Endometrial microvascular endothelial cells (primary cell): ENCODE data around the gene PRKACA. TPM values are rescaled to one million over a fixed set of nuclear protein-coding genes. Genes with fewer than 3 reads are reported as not detected.

ENCODE experiments used
- in situ Hi-C: cut with HindIII; loops from 2 replicates; pipeline ENCODE4 v1.10.0; 2017; ENCODE audit warnings: low sequenced_read_pairs, low pct_unique_long_range_greater_than_20kb; ENCODE audit errors: inconsistent ontology term
- total RNA-seq: library from RNA; depleted of rRNA; stranded (reverse); fragments of >200 nt; gene quantifications from one replicate; pipeline ENCODE4 v1.2.3, GENCODE V29; 2015; ENCODE audit errors: inconsistent ontology term

The PRKACA gene
- total RNA-seq, 1 donor from 2014 or later = 138 TPM

GRCh38 chr19:14119644-14120496 is 2.3 kb upstream of the PRKACA start:
- in situ Hi-C loops = no loop called here

DNA sequence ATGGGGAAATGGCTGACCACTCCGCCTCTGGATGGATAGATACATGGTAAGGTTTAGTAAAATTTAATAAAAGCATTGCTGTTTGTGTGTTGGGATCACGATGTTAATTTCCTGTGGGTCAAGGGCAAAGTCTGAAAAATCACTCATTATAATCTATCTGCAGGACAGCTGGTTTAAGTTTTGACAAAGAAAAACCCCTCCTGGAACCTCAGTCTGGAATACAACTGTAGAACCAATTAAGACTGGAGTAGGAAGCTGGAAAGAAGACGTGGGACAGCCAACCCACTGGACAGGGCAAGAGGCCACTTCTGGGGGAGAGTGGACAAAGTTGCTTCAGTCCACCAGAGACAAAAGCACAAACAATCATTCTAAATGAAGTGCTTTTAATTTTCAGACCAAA is 1.6 kb upstream of the PRKACA start:
- in situ Hi-C loops = no loop called here

DNA sequence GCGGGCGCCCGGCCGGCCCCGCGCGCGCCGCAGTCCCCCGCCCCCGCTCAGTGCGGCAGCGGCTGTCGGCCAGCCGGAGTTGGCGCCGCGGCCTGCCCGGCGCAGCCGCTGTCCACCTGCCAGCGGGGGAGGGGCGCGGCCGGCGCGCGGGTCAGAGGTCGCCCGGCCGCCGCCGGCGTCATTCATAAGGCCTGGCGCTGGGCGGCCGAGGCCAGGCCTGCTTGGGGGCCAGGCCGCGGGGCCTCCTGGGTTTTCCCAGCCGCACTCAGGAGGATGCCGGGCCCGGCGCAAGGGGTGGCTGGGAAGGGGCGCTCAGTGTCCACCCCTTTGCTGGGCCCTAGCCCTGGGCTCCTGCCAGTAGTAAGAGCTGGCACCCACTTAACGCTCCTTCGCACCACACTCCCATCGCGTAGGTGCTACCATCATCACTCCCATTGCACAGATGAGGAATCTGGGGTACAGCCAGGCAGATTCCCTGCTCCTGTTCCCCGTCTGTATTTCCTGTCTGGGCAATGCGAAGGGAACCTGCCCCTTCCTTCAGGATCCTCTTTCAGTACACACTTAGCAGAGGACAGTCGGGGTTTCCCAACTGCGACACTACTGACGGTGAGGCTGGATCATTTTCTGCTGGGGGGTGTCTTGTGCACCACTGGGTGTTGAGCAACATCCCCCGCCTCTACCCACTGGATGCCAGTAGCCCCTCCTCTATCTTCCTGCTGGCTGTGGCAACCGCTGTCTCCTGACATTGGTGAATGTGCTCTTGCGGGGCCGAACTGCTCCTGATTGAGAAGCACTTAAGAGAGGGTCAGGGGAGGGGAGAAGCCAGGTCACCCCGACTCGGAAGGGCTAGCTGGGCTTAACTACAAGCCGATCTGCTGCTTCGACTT is 846 bp upstream of the PRKACA start:
- in situ Hi-C loops = no loop called here

DNA sequence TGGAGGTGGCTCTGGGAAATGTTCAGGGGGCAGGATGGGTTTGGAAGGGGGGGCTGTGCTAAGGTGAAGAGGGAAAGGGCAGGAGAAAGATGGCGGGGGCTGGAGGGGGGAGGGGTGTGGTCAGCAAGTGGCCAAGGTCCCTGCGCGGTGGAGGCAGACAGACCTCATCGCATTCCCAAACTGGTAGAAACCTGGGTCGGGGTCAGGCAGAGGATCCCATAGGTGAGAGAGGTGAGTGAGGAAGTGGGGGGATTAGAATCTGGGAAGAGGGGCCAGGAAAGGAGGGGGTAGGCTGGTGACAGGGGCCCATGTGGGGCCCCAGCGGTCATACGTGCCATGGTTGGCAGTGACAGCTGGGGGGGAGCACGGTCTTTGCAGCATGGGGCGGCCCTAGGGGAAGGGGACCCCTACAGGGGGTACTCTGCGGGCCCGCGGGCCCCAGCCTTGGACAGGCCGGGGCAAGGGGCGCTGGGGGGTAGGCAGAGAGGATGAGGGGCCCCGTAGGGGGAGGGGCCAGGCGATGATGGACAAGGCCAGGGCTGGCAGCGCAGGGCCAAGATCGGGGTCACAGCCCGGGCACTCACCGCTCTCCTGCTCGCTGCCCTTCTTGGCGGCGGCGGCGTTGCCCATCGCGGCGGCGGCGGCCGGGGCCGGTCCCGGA is 514 bp downstream of the PRKACA start:
- in situ Hi-C loops = no loop called here

GRCh38 chr19:14116525-14116917 is 1.0 kb downstream of the PRKACA start:
- in situ Hi-C loops = no loop called here

DNA sequence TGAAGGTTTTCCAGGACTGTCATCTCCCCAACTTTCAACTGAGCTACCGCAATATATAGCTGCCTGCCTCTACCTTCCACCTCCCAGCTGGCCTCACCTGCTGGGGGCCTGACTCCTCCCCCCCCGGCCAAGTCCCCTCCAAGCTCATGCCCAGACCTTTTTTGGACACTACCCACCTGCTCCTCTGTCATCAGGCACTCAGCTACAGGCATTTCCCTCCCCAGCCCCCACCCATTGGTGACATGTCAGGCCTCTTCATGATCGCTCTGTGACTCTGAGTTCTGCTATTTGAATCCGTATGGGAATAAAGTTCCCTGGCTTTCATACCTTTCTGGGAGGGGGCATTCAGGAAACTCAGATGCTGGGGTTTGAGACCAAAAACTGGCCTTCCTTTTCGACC is 1.8 kb downstream of the PRKACA start:
- in situ Hi-C loops = no loop called here

- in situ Hi-C loops = no loop called here
Observed at GRCh38 chr19:14114854-14115253, 2.7 kb downstream of the PRKACA start.

GRCh38 chr19:14114439-14114838 is 3.1 kb downstream of the PRKACA start:
- in situ Hi-C loops = no loop called here

GRCh38 chr19:14113762-14114414 is 3.7 kb downstream of the PRKACA start:
- in situ Hi-C loops = no loop called here

- in situ Hi-C loops = no loop called here
Observed at GRCh38 chr19:14112809-14113385, 4.7 kb downstream of the PRKACA start.

DNA sequence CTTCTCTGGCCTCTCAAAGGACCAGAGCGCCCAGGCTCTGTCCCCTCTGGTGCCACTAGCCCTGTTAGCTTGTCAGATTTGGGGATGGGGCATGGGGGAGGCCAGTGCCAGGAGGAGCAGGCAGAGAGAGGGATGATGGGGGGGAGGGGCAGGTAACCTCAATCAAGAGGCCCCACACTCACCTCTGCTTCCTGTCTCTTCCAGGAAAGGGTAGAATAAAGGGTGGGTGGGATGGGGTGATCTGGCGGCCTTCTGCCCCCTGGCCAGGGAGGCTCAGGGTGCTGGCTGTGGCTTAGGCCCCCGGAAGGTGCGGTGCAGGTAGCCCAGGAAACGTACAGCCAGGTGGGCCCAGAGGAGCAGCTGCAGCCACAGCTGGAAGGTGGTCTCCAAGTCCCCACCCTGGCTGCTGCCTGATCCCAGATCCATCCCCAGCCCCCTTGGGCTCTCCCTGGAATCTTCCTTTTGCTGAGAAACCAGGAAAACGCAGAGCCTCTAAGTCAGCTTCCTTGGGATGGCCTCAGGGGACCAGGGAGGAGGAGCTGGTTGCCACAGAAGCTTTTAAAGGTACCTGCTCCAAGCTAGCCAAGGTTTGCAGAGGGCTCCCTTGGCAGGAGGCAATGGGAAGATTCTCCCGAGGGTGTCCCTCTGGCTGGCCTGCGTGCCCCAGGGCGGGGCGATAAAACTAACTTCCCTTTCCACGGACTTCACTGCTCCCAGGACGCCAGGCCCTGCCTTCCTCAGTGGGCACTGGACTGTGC is 5.3 kb downstream of the PRKACA start:
- in situ Hi-C loops = no loop called here

DNA sequence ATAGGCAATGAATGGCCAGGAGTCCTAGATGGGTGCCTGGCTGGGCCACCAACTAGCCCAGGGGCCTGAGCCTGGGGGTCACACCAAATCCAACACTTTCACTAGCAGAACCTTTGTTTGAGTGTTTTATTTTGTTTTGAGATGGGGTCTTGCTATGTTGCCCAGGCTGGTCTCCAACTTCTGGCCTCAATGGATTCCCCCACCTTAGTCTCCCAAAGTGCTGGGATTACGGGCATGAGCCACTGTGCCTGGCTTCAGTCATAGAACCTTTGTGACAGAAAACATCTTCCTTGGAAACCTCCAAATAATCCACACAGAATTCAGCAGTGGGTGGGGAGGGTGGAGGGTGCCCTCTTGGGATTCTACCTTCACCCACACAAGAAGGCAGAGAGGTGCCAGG is 6.1 kb downstream of the PRKACA start:
- in situ Hi-C loops = no loop called here

GRCh38 chr19:14110650-14111049 is 6.9 kb downstream of the PRKACA start:
- in situ Hi-C loops = no loop called here

GRCh38 chr19:14107581-14108461 is 9.7 kb downstream of the PRKACA start:
- in situ Hi-C loops = no loop called here

DNA sequence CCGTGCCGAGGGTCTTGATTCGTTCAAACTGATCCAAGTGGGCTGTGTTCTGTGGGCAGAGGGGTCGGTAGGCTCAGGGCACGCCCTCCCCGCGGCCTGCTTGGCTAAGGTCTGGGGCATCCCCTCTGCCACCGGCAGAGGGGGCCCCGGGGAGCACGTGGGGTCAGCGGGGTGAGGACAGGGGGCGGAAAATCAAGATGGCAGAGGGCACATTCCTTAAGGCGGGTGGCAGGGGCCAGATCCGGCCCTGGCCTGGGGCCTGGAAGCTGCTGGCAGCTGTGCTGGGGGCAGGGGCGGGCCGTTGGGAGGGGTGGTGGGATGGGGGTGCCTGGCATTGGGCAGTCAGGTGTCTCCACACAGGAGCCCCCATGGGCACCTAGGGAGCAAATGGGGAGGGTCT is 10.7 kb downstream of the PRKACA start:
- in situ Hi-C loops = no loop called here

GRCh38 chr19:14105680-14106079 is 11.9 kb downstream of the PRKACA start:
- in situ Hi-C loops = no loop called here

DNA sequence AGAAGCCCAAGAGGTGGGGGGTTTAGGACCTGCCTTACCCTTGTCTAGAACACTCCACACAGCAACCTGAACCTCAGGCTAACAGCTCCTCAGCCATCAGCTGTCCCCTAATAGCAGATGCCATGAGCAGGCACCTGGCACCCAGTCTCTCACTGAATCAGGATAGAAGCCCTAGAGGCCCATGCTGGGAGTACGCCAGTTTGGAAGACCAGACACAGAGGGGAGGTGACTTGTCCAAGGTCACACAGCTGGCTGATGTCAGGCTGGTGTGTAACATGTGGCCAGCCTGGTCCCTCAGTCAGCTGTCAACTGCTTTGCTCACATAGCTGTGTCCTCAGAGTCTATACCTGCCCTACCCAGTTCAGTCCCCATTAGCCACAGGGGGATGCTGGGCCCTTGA is 14.3 kb downstream of the PRKACA start:
- in situ Hi-C loops = no loop called here
